ENCODE measurements around the gene EPHB1.

- TF ChIP-seq POLR2A (IDR thresholded peaks at IDR 0.05) (no peak), EP300 (IDR thresholded peaks at IDR 0.05; ENCODE audit: low read depth) (no peak)
Measured at GRCh38 chr3:134768116-134768515, 26.9 kb upstream of the EPHB1 start.

All from transverse colon (tissue), 1 donor.